Testis (tissue), 3 donors: ENCODE data around the gene KIF12. TPM values are rescaled to one million over a fixed set of nuclear protein-coding genes. Genes with fewer than 3 reads are reported as not detected.

ENCODE experiments used
- DNase-seq: peaks from one replicate; pipeline ENCODE4 v3.0.0-alpha.2; 2019
- H3K27ac ChIP-seq, 2 donors: fragments of 200-600 bp; sonication (generic); one replicate each; pipeline ENCODE4 v1.5.1; 2019
- H3K27me3 ChIP-seq: fragments of 200-600 bp; sonication (generic); one replicate; pipeline ENCODE4 v1.5.1; 2019
- H3K36me3 ChIP-seq: fragments of 200-600 bp; sonication (generic); one replicate; pipeline ENCODE4 v1.5.1; 2017; ENCODE audit warnings: low read depth; ENCODE audit errors: missing control alignments
- H3K4me1 ChIP-seq: fragments of 200-600 bp; sonication (generic); one replicate; pipeline ENCODE4 v1.5.1; 2019
- H3K4me3 ChIP-seq, 2 donors: fragments of 200-600 bp; sonication (generic); one replicate each; pipeline ENCODE4 v1.5.1; 2017 to 2019
- H3K9me3 ChIP-seq: fragments of 200-600 bp; sonication (generic); one replicate; pipeline ENCODE4 v1.5.1; 2017
- CTCF ChIP-seq, 3 experiments: fragments of 450-650 bp in 2 of 3; fragments of 200-600 bp in 1 of 3; sonication (generic) in 1 of 3; IDR thresholded peaks; one replicate each; pipeline ENCODE4 v1.5.1; 2016 to 2019; ENCODE audit warnings: antibody characterized with exemption in 3 of 3, mild to moderate bottlenecking in 2 of 3, moderate library complexity in 1 of 3
- POLR2A ChIP-seq: fragments of 450-650 bp; IDR thresholded peaks from one replicate; pipeline ENCODE4 v1.6.1; 2017; ENCODE audit warnings: antibody characterized with exemption, mild to moderate bottlenecking, moderate library complexity
- WGBS, 2 donors: methylation state at CpG; one replicate each; pipeline ENCODE4 v1.1.5; 2018; 5-methylcytosine and 5-hydroxymethylcytosine counted together
- intact Hi-C: fragments of 100-400 bp; cut with DNase I; formaldehyde crosslinking; loops from one replicate; pipeline ENCODE4 v1.15.1; 2023; ENCODE audit warnings: low total_unique reads
- polyA plus RNA-seq: library from polyadenylated mRNA; stranded (reverse); fragments of 350-450 nt; fragmentation: Illumina TruSeq; extraction: RNeasy Lipid Tissue Mini Kit (QIAGEN cat#74804); gene quantifications from one replicate; pipeline ENCODE4 v1.2.3, GENCODE V29; 2014; ENCODE audit warnings: low read depth, low replicate concordance; ENCODE audit not compliant: insufficient read depth
- total RNA-seq, 2 donors: library from RNA; depleted of rRNA; stranded (reverse); fragments of >200 nt; gene quantifications; one replicate each; pipeline ENCODE4 v1.2.3, GENCODE V29; 2016

KIF12 gene
- total and polyA plus RNA-seq, 3 donors from 2014 or later, result 5.4 to 9.2 (median 7.1) TPM

- Histone ChIP-seq H3K27ac (no peak overlapping the region), H3K4me3 (no peak overlapping the region), H3K4me1 (no peaks in the 10 kb centered on the region), H3K36me3 (no peaks in the 10 kb centered on the region), H3K27me3 (no peaks in the 10 kb centered on the region), H3K9me3 (no peaks in the 10 kb centered on the region)
- no peak for TF ChIP-seq POLR2A
- no peak for TF ChIP-seq CTCF (IDR thresholded peaks at IDR 0.05)
- DNase-seq, result no peak
- WGBS, 2 donors, result 67 to 75% methylated on average over 1 to 2 of the region's 2 CpGs
- intact Hi-C loops, result no loop called here
These were observed 678 bp upstream of the KIF12 start for GRCh38 chr9:114099669-114100270.

GRCh38 chr9:114098021-114098935 lies 814 bp downstream of the KIF12 start:
- peak; percentile 46 for DNase-seq
- Histone ChIP-seq H3K4me3 (peak overlapping the region; percentile 46 to 62), H3K4me1 (no peaks in the 10 kb centered on the region), H3K27ac (no peak overlapping the region), H3K36me3 (no peaks in the 10 kb centered on the region), H3K9me3 (no peaks in the 10 kb centered on the region), H3K27me3 (no peaks in the 10 kb centered on the region)
- 4 to 11% methylated on average over 10 to 62 of the region's 77 CpGs for WGBS, 2 donors
- no peak for TF ChIP-seq CTCF (IDR thresholded peaks at IDR 0.05)
- TF ChIP-seq POLR2A, result no peak
- intact Hi-C loops, result no loop called here

- intact Hi-C loops, result no loop called here
- Histone ChIP-seq H3K4me1 (no peaks in the 10 kb centered on the region), H3K36me3 (no peaks in the 10 kb centered on the region), H3K4me3 (peak overlapping the region; percentile 46 to 62), H3K9me3 (no peaks in the 10 kb centered on the region), H3K27ac (no peak overlapping the region), H3K27me3 (no peaks in the 10 kb centered on the region)
- TF ChIP-seq CTCF (IDR thresholded peaks at IDR 0.05) (no peak), POLR2A (no peak)
- whole genome bisulfite sequencing, 2 donors, result 34 to 44% methylated on average over 8 to 14 of the region's 18 CpGs
- DNase-seq, result peak; percentile 70
These were observed 1.5 kb downstream of the KIF12 start for GRCh38 chr9:114097613-114098020.

- H3K27me3 ChIP-seq, result no peaks in the 10 kb centered on the region
- 52 to 66% methylated on average over 14 of the region's 14 CpGs for WGBS, 2 donors
These were observed 2.1 kb downstream of the KIF12 start for GRCh38 chr9:114096866-114097612.

More at GRCh38 chr9:114096866-114097612, 2.1 kb downstream of the KIF12 start:
- TF ChIP-seq CTCF (IDR thresholded peaks at IDR 0.05), result no peak
- no peaks in the 10 kb centered on the region for H3K9me3 ChIP-seq
- intact Hi-C loops, result no loop called here
- no peak overlapping the region for H3K27ac ChIP-seq
- no peak for DNase-seq
- no peaks in the 10 kb centered on the region for H3K4me1 ChIP-seq
- no peaks in the 10 kb centered on the region for H3K36me3 ChIP-seq
- peak overlapping the region in 1 of 2 donors; percentile 62 for H3K4me3 ChIP-seq
